IPS DF 6.9 (cell line): ENCODE data around the gene SH3BP1.
A peak's percentile ranks its signal among the peaks of the same experiment; 100 is the strongest.
"Not testable (repeated sequence)": the region's sequence is repeated elsewhere in the genome, so short reads cannot be mapped to it uniquely, and the experiment has no call there.

Experiments used
- DNase-seq: peaks from one replicate; pipeline ENCODE4 v3.0.0-alpha.2; 2013; ENCODE audit warnings: low read depth, low spot score
- H3K27ac ChIP-seq: one replicate; pipeline ENCODE4 v1.5.1; 2013; ENCODE audit warnings: low read length, control low read depth
- H3K27me3 ChIP-seq: 2 replicates; pipeline ENCODE4 v1.6.1; 2013; ENCODE audit warnings: mild to moderate bottlenecking, low read length; ENCODE audit not compliant: control insufficient read depth, insufficient read depth
- H3K36me3 ChIP-seq: 2 replicates; pipeline ENCODE4 v1.6.1; 2013; ENCODE audit warnings: low read length; ENCODE audit not compliant: control insufficient read depth, insufficient read depth
- H3K4me1 ChIP-seq: 2 replicates; pipeline ENCODE4 v1.6.1; 2013; ENCODE audit warnings: low read length; ENCODE audit not compliant: control insufficient read depth, insufficient read depth
- H3K4me3 ChIP-seq: 2 replicates; pipeline ENCODE4 v1.5.1; 2013; ENCODE audit warnings: mild to moderate bottlenecking, low read length
- H3K9me3 ChIP-seq: 2 replicates; pipeline ENCODE4 v1.6.1; 2013; ENCODE audit warnings: low read length, inconsistent platforms; ENCODE audit not compliant: control insufficient read depth, insufficient read depth
- whole genome bisulfite sequencing: extraction: QIAGEN DNeasy Blood & Tissue Kit; methylation state at CpG from one replicate; pipeline ENCODE4 v1.1.7; 2013; ENCODE audit warnings: mixed read lengths, missing lambda C conversion rate; ENCODE audit not compliant: insufficient read length, insufficient coverage; 5-methylcytosine and 5-hydroxymethylcytosine counted together

The SH3BP1 gene

GRCh38 chr22:37604875-37605274 is 34.6 kb upstream of the SH3BP1 start:
- no peaks in the 10 kb centered on the region for H3K36me3 ChIP-seq
- H3K4me3 ChIP-seq = no peak overlapping the region
- H3K27me3 ChIP-seq = no peaks in the 10 kb centered on the region
- no CpG with 5 or more reads among the region's 5 CpGs for WGBS
- no peaks in the 10 kb centered on the region for H3K4me1 ChIP-seq
- no peaks in the 10 kb centered on the region for H3K9me3 ChIP-seq
- no peak overlapping the region for H3K27ac ChIP-seq
- no peak for DNase-seq

GRCh38 chr22:37607010-37607934 is 32.2 kb upstream of the SH3BP1 start:
- H3K9me3 ChIP-seq = no peaks in the 10 kb centered on the region
- H3K4me3 ChIP-seq = peak overlapping the region; percentile 41; the same call in 1 of the 2 replicates
- H3K27me3 ChIP-seq = no peaks in the 10 kb centered on the region
- no peak overlapping the region for H3K27ac ChIP-seq
- H3K36me3 ChIP-seq = no peaks in the 10 kb centered on the region
- WGBS = no CpG with 5 or more reads among the region's 44 CpGs
- peak; percentile 94 for DNase-seq
- H3K4me1 ChIP-seq = no peaks in the 10 kb centered on the region

GRCh38 chr22:37607935-37608476 is 31.5 kb upstream of the SH3BP1 start:
- H3K27me3 ChIP-seq = no peaks in the 10 kb centered on the region
- no peaks in the 10 kb centered on the region for H3K36me3 ChIP-seq
- H3K9me3 ChIP-seq = no peaks in the 10 kb centered on the region
- DNase-seq = peak; percentile 84
- no peak overlapping the region for H3K27ac ChIP-seq
- H3K4me1 ChIP-seq = no peaks in the 10 kb centered on the region
- WGBS = no CpG with 5 or more reads among the region's 17 CpGs
- peak overlapping the region; percentile 85; the same call in 1 of the 2 replicates for H3K4me3 ChIP-seq

GRCh38 chr22:37608477-37609239 is 30.8 kb upstream of the SH3BP1 start, which contains the start of gene GGA1:
Gene GGA1, plus strand, starts transcription at chr22:37608834. Its CDS starts 27 bp downstream, at chr22:37608861.
- no peaks in the 10 kb centered on the region for H3K27me3 ChIP-seq
- no peaks in the 10 kb centered on the region for H3K4me1 ChIP-seq
- no CpG with 5 or more reads among the region's 82 CpGs for WGBS
- H3K27ac ChIP-seq = no peak within 1 kb of the TSS
- H3K4me3 ChIP-seq = peak within 1 kb of the TSS; percentile 85
- H3K9me3 ChIP-seq = no peaks in the 10 kb centered on the region
- H3K36me3 ChIP-seq = no peaks in the 10 kb centered on the region
- DNase-seq = peak; percentile 73

- Histone ChIP-seq H3K36me3 (no peaks in the 10 kb centered on the region; the same call in 1 of the 2 replicates), H3K27me3 (no peaks in the 10 kb centered on the region), H3K27ac (no peak overlapping the region), H3K4me1 (no peaks in the 10 kb centered on the region), H3K9me3 (no peaks in the 10 kb centered on the region), H3K4me3 (peak overlapping the region; percentile 85)
- WGBS = no CpG with 5 or more reads among the region's 26 CpGs
- DNase-seq = no peak
Measured at GRCh38 chr22:37609240-37610152, 30.0 kb upstream of the SH3BP1 start.

GRCh38 chr22:37610153-37610475 is 29.4 kb upstream of the SH3BP1 start:
- H3K4me1 ChIP-seq, H3K27ac ChIP-seq: not testable (repeated sequence)
- WGBS = no CpG with 5 or more reads among the region's 3 CpGs

GRCh38 chr22:37610480-37611129 is 28.9 kb upstream of the SH3BP1 start:
- Histone ChIP-seq H3K4me1 (no peaks in the 10 kb centered on the region), H3K4me3 (no peak overlapping the region), H3K27ac (no peak overlapping the region), H3K27me3 (no peaks in the 10 kb centered on the region), H3K9me3 (no peaks in the 10 kb centered on the region), H3K36me3 (no peaks in the 10 kb centered on the region; the same call in 1 of the 2 replicates)
- no CpG with 5 or more reads among the region's 15 CpGs for WGBS
- no peak for DNase-seq

More at GRCh38 chr22:37610153-37610475, 29.4 kb upstream of the SH3BP1 start:
- not testable (repeated sequence) for DNase-seq, H3K4me3 ChIP-seq, H3K27me3 ChIP-seq, H3K9me3 ChIP-seq, H3K36me3 ChIP-seq

- Histone ChIP-seq H3K27me3 (no peaks in the 10 kb centered on the region), H3K9me3 (no peaks in the 10 kb centered on the region), H3K4me3 (no peak overlapping the region), H3K36me3 (peaks cover 2% of the 10 kb centered on the region; the same call in 1 of the 2 replicates), H3K27ac (no peak overlapping the region), H3K4me1 (no peaks in the 10 kb centered on the region)
- DNase-seq = no peak
- no CpG with 5 or more reads among the region's 6 CpGs for WGBS
Measured at GRCh38 chr22:37611207-37611606, 28.3 kb upstream of the SH3BP1 start.

GRCh38 chr22:37616201-37617083 is 23.0 kb upstream of the SH3BP1 start:
- no peaks in the 10 kb centered on the region for H3K9me3 ChIP-seq
- no peak overlapping the region for H3K4me3 ChIP-seq
- WGBS = no CpG with 5 or more reads among the region's 27 CpGs
- H3K36me3 ChIP-seq = peaks cover 18% of the 10 kb centered on the region; the same call in 1 of the 2 replicates
- no peak for DNase-seq
- no peak overlapping the region for H3K27ac ChIP-seq
- no peaks in the 10 kb centered on the region for H3K4me1 ChIP-seq
- no peaks in the 10 kb centered on the region for H3K27me3 ChIP-seq
